Measurements from ENCODE around the gene TMEM220. TPM values are rescaled to one million over a fixed set of nuclear protein-coding genes. Genes with fewer than 3 reads are reported as not detected.

Gene TMEM220
- total RNA-seq, 1 donor from 2014 or later, result 0.21 TPM

GRCh38 chr17:10767232-10767631 lies 37.4 kb upstream of the TMEM220 start:
- no peak overlapping the region for H3K4me3 Mint-ChIP-seq (ENCODE audit: low read depth)
- no peaks in the 10 kb centered on the region for H3K27me3 Mint-ChIP-seq (ENCODE audit: low read depth)
- H3K9me3 Mint-ChIP-seq, result peaks cover 10% of the 10 kb centered on the region
- no peaks in the 10 kb centered on the region for H3K4me1 Mint-ChIP-seq (ENCODE audit: low read depth)
- no peak for DNase-seq (ENCODE audit: low spot score)
- no peak overlapping the region for H3K27ac Mint-ChIP-seq
- intact Hi-C loops (cut with micrococcal nuclease), result no loop called here
- H3K36me3 Mint-ChIP-seq (ENCODE audit: low read depth), result no peaks in the 10 kb centered on the region

GRCh38 chr17:10762037-10762436 lies 32.2 kb upstream of the TMEM220 start:
- no peak overlapping the region for H3K27ac Mint-ChIP-seq
- no peaks in the 10 kb centered on the region for H3K36me3 Mint-ChIP-seq (ENCODE audit: low read depth)
- H3K27me3 Mint-ChIP-seq (ENCODE audit: low read depth), result no peaks in the 10 kb centered on the region
- no peaks in the 10 kb centered on the region for H3K4me1 Mint-ChIP-seq (ENCODE audit: low read depth)
- intact Hi-C loops (cut with micrococcal nuclease), result no loop called here
- DNase-seq (ENCODE audit: low spot score), result no peak
- no peak overlapping the region for H3K4me3 Mint-ChIP-seq (ENCODE audit: low read depth)
- H3K9me3 Mint-ChIP-seq, result no peaks in the 10 kb centered on the region

- Mint-ChIP-seq H3K36me3 (ENCODE audit: low read depth) (no peaks in the 10 kb centered on the region), H3K27ac (no peak overlapping the region), H3K4me3 (ENCODE audit: low read depth) (no peak overlapping the region), H3K4me1 (ENCODE audit: low read depth) (no peaks in the 10 kb centered on the region), H3K9me3 (no peaks in the 10 kb centered on the region), H3K27me3 (ENCODE audit: low read depth) (no peaks in the 10 kb centered on the region)
- intact Hi-C loops (cut with micrococcal nuclease), result no loop called here
- DNase-seq (ENCODE audit: low spot score), result no peak
Measured at GRCh38 chr17:10761281-10761680, 31.5 kb upstream of the TMEM220 start.

- Mint-ChIP-seq H3K9me3 (no peaks in the 10 kb centered on the region), H3K27ac (no peak overlapping the region), H3K4me1 (ENCODE audit: low read depth) (no peaks in the 10 kb centered on the region), H3K36me3 (ENCODE audit: low read depth) (no peaks in the 10 kb centered on the region), H3K27me3 (ENCODE audit: low read depth) (no peaks in the 10 kb centered on the region), H3K4me3 (ENCODE audit: low read depth) (no peak overlapping the region)
- no peak for DNase-seq (ENCODE audit: low spot score)
- intact Hi-C loops (cut with micrococcal nuclease), result no loop called here
Measured at GRCh38 chr17:10758062-10758461, 28.2 kb upstream of the TMEM220 start.

GRCh38 chr17:10757647-10758046 lies 27.8 kb upstream of the TMEM220 start:
- H3K4me3 Mint-ChIP-seq (ENCODE audit: low read depth), result no peak overlapping the region
- H3K4me1 Mint-ChIP-seq (ENCODE audit: low read depth), result no peaks in the 10 kb centered on the region
- H3K27ac Mint-ChIP-seq, result no peak overlapping the region
- H3K27me3 Mint-ChIP-seq (ENCODE audit: low read depth), result no peaks in the 10 kb centered on the region
- DNase-seq (ENCODE audit: low spot score), result no peak
- intact Hi-C loops (cut with micrococcal nuclease), result no loop called here
- H3K36me3 Mint-ChIP-seq (ENCODE audit: low read depth), result no peaks in the 10 kb centered on the region
- H3K9me3 Mint-ChIP-seq, result no peaks in the 10 kb centered on the region

- no peaks in the 10 kb centered on the region for H3K9me3 Mint-ChIP-seq
- intact Hi-C loops (cut with micrococcal nuclease), result no loop called here
Measured at GRCh38 chr17:10757067-10757466, 27.2 kb upstream of the TMEM220 start.

DNA sequence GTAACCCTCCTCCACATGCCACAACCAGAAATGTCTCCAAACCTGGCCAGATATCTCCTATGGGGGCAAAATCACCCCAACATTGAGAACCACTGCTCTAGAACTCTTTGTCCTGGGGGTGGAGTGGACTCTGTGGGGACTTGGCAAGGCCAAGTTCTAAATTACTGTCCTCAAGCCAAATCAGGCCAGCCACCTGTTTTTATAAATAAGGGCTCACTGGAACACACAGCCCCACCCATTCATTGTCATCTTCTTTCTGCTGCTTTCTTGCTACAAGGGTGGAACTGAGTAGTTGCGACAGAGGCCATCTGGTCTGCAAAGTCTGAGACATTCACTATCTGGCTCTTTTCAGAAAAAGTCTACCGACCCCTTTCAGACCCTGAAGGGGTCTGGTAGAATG lies 26.8 kb upstream of the TMEM220 start:
- Mint-ChIP-seq H3K4me3 (ENCODE audit: low read depth) (no peak overlapping the region), H3K27ac (no peak overlapping the region), H3K27me3 (ENCODE audit: low read depth) (no peaks in the 10 kb centered on the region), H3K4me1 (ENCODE audit: low read depth) (no peaks in the 10 kb centered on the region), H3K36me3 (ENCODE audit: low read depth) (no peaks in the 10 kb centered on the region), H3K9me3 (no peaks in the 10 kb centered on the region)
- intact Hi-C loops (cut with micrococcal nuclease), result no loop called here
- no peak for DNase-seq (ENCODE audit: low spot score)

More at GRCh38 chr17:10757067-10757466, 27.2 kb upstream of the TMEM220 start:
- Mint-ChIP-seq H3K4me1 (ENCODE audit: low read depth) (no peaks in the 10 kb centered on the region), H3K4me3 (ENCODE audit: low read depth) (no peak overlapping the region), H3K36me3 (ENCODE audit: low read depth) (no peaks in the 10 kb centered on the region), H3K27ac (no peak overlapping the region), H3K27me3 (ENCODE audit: low read depth) (no peaks in the 10 kb centered on the region)
- no peak for DNase-seq (ENCODE audit: low spot score)

DNA sequence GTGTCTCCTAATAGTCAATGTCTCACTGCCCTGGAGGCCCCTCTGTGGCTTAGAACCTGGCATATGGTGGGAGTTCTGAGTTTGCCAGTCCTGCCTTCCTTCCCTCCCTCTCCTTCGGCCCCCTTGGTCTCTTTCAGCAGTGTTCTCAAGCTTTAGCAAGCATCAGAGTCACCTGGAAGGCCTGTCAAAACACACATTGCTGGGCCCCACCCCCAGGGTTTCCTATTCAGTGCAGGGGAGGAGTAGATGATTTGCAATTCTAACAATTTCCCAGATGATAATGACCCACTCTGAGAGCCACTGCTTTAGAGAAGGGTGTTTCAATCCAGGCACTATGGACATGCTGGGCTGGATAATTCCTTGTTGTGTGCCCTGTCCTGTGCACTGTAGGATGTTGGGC lies 26.4 kb upstream of the TMEM220 start:
- intact Hi-C loops (cut with micrococcal nuclease), result no loop called here
- no peaks in the 10 kb centered on the region for H3K36me3 Mint-ChIP-seq (ENCODE audit: low read depth)
- no peak overlapping the region for H3K27ac Mint-ChIP-seq
- H3K9me3 Mint-ChIP-seq, result no peaks in the 10 kb centered on the region
- no peaks in the 10 kb centered on the region for H3K27me3 Mint-ChIP-seq (ENCODE audit: low read depth)
- no peaks in the 10 kb centered on the region for H3K4me1 Mint-ChIP-seq (ENCODE audit: low read depth)
- H3K4me3 Mint-ChIP-seq (ENCODE audit: low read depth), result no peak overlapping the region
- DNase-seq (ENCODE audit: low spot score), result no peak

DNA sequence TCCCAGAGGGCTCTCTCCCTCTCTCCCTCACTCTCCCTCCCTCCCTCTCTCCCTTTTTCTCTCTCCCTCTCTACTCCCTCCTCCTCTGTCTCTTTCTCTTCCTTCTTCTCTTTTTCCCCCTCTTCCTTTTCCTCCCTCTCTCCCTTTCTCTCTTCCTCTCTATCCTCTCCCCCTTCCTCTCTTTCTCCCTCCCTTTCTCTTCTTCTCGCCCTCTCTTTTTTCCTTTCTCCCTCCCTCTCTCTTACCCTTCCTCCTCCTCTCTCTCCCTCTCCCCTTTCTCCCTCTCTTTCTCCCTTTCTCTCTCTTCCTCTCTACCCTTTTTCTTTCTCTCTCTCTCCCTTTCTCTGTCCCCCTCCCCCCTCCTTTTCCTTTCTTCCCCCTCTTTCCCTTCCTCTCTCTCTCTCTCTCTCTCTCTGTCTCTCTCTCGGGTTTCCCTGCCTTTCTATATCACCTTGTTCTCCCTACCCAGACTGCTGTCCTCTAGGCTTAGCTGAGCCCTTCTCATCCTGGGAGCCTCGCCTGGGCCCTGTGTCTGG lies 25.8 kb upstream of the TMEM220 start:
- no peaks in the 10 kb centered on the region for H3K4me1 Mint-ChIP-seq (ENCODE audit: low read depth)
- H3K9me3 Mint-ChIP-seq, result no peaks in the 10 kb centered on the region
- no peaks in the 10 kb centered on the region for H3K27me3 Mint-ChIP-seq (ENCODE audit: low read depth)
- no peak overlapping the region for H3K4me3 Mint-ChIP-seq (ENCODE audit: low read depth)
- no peak overlapping the region for H3K27ac Mint-ChIP-seq
- intact Hi-C loops (cut with micrococcal nuclease), result no loop called here
- H3K36me3 Mint-ChIP-seq (ENCODE audit: low read depth), result no peaks in the 10 kb centered on the region
- DNase-seq (ENCODE audit: low spot score), result no peak

GRCh38 chr17:10754861-10755591 lies 25.2 kb upstream of the TMEM220 start:
- Mint-ChIP-seq H3K27ac (no peak overlapping the region), H3K4me3 (ENCODE audit: low read depth) (no peak overlapping the region), H3K4me1 (ENCODE audit: low read depth) (no peaks in the 10 kb centered on the region), H3K9me3 (no peaks in the 10 kb centered on the region), H3K36me3 (ENCODE audit: low read depth) (no peaks in the 10 kb centered on the region), H3K27me3 (ENCODE audit: low read depth) (no peaks in the 10 kb centered on the region)
- intact Hi-C loops (cut with micrococcal nuclease), result loop anchor here (5.0 kb wide), 1 partner anchor 92 kb away; no protein-coding TSS in a partner anchor
- no peak for DNase-seq (ENCODE audit: low spot score)

DNA sequence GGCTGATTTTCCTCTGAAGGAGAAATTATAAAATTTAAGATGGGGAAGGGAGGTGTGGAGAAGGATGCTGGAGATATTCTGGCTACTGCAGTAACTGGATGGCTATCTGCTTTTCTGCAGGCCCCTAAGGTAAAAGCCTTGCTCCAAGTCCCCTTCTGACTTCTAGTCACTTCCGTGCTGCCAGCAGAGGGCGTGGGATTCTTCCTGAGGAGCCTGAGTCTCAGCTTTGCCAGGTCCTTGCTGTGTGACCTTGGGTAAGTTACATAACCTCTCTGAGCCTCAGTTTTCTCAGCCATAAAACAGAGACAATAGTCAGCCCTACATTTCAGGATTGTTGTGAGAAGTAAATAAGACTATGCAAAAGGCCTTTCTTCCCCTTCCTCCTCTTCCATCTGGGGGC lies 24.3 kb upstream of the TMEM220 start:
- H3K4me3 Mint-ChIP-seq (ENCODE audit: low read depth), result no peak overlapping the region
- no peaks in the 10 kb centered on the region for H3K9me3 Mint-ChIP-seq
- no peaks in the 10 kb centered on the region for H3K4me1 Mint-ChIP-seq (ENCODE audit: low read depth)
- H3K27me3 Mint-ChIP-seq (ENCODE audit: low read depth), result no peaks in the 10 kb centered on the region
- H3K27ac Mint-ChIP-seq, result no peak overlapping the region
- intact Hi-C loops (cut with micrococcal nuclease), result loop anchor here (5.0 kb wide), 1 partner anchor 93 kb away; no protein-coding TSS in a partner anchor
- H3K36me3 Mint-ChIP-seq (ENCODE audit: low read depth), result no peaks in the 10 kb centered on the region
- DNase-seq (ENCODE audit: low spot score), result no peak

- DNase-seq (ENCODE audit: low spot score), result no peak
- H3K9me3 Mint-ChIP-seq, result no peaks in the 10 kb centered on the region
- H3K36me3 Mint-ChIP-seq (ENCODE audit: low read depth), result no peaks in the 10 kb centered on the region
- intact Hi-C loops (cut with micrococcal nuclease), result loop anchor here (5.0 kb wide), 1 partner anchor 95 kb away; no protein-coding TSS in a partner anchor
- H3K4me3 Mint-ChIP-seq (ENCODE audit: low read depth), result no peak overlapping the region
- H3K27me3 Mint-ChIP-seq (ENCODE audit: low read depth), result no peaks in the 10 kb centered on the region
- H3K4me1 Mint-ChIP-seq (ENCODE audit: low read depth), result no peaks in the 10 kb centered on the region
- H3K27ac Mint-ChIP-seq, result no peak overlapping the region
Measured at GRCh38 chr17:10752696-10753095, 22.9 kb upstream of the TMEM220 start.

DNA sequence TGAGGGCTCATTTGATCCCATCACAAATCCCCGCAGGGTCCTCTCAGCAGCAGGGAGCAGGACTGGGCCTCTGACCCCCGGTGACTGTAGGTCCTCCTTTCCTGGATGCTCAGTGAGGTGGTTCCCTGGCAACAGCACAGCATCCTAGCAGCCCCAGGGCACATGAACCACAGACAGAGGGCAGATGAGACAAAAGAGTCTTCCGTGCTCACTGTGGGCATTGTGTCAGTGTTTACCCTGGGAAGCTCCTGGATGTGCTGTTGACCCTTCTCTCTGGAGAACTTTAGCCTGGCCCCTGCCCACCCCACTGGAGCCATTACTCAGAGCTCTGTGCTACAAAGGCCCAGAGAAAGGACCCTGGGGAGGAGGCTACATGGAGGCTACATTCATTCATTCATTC lies 21.7 kb upstream of the TMEM220 start:
- H3K9me3 Mint-ChIP-seq, result no peaks in the 10 kb centered on the region
- intact Hi-C loops (cut with micrococcal nuclease), result loop anchor here (5.0 kb wide), 1 partner anchor 96 kb away; no protein-coding TSS in a partner anchor
- no peak for DNase-seq (ENCODE audit: low spot score)
- no peaks in the 10 kb centered on the region for H3K36me3 Mint-ChIP-seq (ENCODE audit: low read depth)
- no peaks in the 10 kb centered on the region for H3K4me1 Mint-ChIP-seq (ENCODE audit: low read depth)
- no peak overlapping the region for H3K4me3 Mint-ChIP-seq (ENCODE audit: low read depth)
- no peaks in the 10 kb centered on the region for H3K27me3 Mint-ChIP-seq (ENCODE audit: low read depth)
- no peak overlapping the region for H3K27ac Mint-ChIP-seq
